ENCODE data around the gene CCR5AS.
A peak's percentile ranks its signal among the peaks of the same experiment; 100 is the strongest.

CCR5AS gene

DNA sequence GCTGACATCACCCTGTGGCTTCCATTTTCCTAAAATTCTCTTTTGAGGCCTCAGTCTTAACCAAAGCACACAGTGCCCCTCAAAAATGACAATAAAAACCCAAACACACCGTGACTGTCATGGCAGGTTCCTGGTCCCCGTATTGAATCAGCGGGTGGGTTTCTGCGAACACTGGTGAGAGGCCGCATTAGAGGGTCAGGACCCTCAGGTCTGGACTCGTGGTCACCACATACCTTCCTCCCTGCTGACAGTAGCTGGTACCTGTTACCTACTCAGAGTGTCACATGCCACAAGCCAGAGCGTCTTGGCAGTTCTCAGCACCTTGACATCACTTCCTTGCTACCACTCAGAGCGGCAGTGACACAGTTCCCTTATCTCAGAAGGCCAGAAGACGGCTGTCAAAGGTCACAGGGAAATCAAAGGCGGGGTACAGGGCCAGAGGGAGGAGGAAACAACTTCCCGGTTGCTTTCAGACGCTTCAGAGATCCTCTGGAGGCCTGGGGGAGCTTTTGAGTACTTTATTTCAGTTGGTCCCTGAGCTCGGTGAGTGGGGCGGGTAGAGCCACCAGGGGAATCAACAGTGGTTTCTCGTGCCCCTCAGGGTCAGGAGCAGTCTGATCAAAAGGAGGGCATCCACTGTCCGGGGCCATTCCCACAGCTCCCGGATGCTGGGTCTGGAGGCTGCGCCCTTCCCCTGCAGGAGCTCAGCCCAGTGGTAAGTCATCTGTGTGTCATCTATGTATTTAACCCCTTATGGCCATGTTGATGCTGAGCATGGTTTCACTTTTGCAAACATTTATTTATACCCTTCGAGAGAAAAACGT is at the start of gene CCR5AS, which contains the start of gene CCRL2:
Gene CCR5AS (minus strand): TSS at position 279 of the 824 bp plus-strand sequence.
Gene CCRL2 (plus strand): TSS at position 472 of the 824 bp plus-strand sequence. CDS start 821 bp downstream, outside the sequence.
- Histone ChIP-seq H3K4me1 (ENCODE audit: low read length) (peaks cover 24% of the 10 kb centered on the region), H2AFZ (ENCODE audit: low read depth, low read length) (peak within 1 kb of the TSS; percentile 86), H3K79me2 (ENCODE audit: low read length) (no peaks in the 10 kb centered on the region), H3K27me3 (ENCODE audit: low read depth, low read length) (peaks cover 14% of the 10 kb centered on the region; the same call in 1 of the 2 replicates), H3K36me3 (replicated peaks; ENCODE audit: low read depth, low read length) (no peaks in the 10 kb centered on the region), H3K27ac (ENCODE audit: low read length) (no peak within 1 kb of the TSS), H3K4me3 (ENCODE audit: low read length) (peak within 1 kb of the TSS; percentile 58), H3K9me3 (ENCODE audit: insufficient read depth, low read length) (no peaks in the 10 kb centered on the region), H3K9ac (ENCODE audit: low read length) (peak within 1 kb of the TSS; percentile 12; the same call in 1 of the 2 replicates), H3K4me2 (ENCODE audit: low read length) (peak within 1 kb of the TSS; percentile 56), H4K20me1 (ENCODE audit: insufficient read depth, low read length) (no peaks in the 10 kb centered on the region)
- no peak for TF ChIP-seq EZH2phosphoT487 (IDR thresholded peaks at IDR 0.05; ENCODE audit: low read depth)
- TF ChIP-seq CTCF (IDR thresholded peaks at IDR 0.05; ENCODE audit: low read depth, low read length): no peak

DNA sequence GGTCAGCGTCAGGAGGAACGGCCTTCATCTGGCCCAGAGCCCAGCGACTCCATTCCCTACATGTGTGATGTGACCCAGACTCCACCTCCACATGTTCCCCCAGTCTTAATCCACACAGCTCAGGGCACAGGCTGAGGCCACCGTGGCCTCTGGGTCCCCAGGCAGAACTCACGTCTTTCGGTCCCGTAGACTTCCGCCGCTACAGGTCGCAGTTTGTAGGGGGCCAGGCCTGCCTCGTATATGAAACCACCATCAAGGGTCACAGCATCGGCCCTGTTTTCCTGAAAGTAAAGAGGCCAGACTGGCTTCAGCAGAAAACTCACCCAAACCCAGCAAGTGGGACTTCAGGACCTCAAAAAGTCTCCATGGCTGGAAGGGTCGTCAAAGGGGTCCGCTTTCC is 49.3 kb upstream of the CCR5AS start:
- Histone ChIP-seq H3K79me2 (ENCODE audit: low read length) (no peaks in the 10 kb centered on the region), H3K9ac (ENCODE audit: low read length) (no peak overlapping the region), H3K36me3 (replicated peaks; ENCODE audit: low read depth, low read length) (no peaks in the 10 kb centered on the region), H3K27ac (ENCODE audit: low read length) (no peak overlapping the region), H2AFZ (ENCODE audit: low read depth, low read length) (no peak overlapping the region), H3K9me3 (ENCODE audit: insufficient read depth, low read length) (no peaks in the 10 kb centered on the region), H3K27me3 (ENCODE audit: low read depth, low read length) (peaks cover 69% of the 10 kb centered on the region), H3K4me3 (ENCODE audit: low read length) (no peak overlapping the region), H4K20me1 (ENCODE audit: insufficient read depth, low read length) (no peaks in the 10 kb centered on the region), H3K4me2 (ENCODE audit: low read length) (no peak overlapping the region), H3K4me1 (ENCODE audit: low read length) (no peaks in the 10 kb centered on the region)
- TF ChIP-seq EZH2phosphoT487 (IDR thresholded peaks at IDR 0.05; ENCODE audit: low read depth): no peak
- no peak for TF ChIP-seq CTCF (IDR thresholded peaks at IDR 0.05; ENCODE audit: low read depth, low read length)

GRCh38 chr3:46455231-46456115 is 48.6 kb upstream of the CCR5AS start:
- H2AFZ ChIP-seq (ENCODE audit: low read depth, low read length): no peak overlapping the region
- peaks cover 69% of the 10 kb centered on the region for H3K27me3 ChIP-seq (ENCODE audit: low read depth, low read length)
- no peaks in the 10 kb centered on the region for H3K79me2 ChIP-seq (ENCODE audit: low read length)
- no peak overlapping the region for H3K4me3 ChIP-seq (ENCODE audit: low read length)
- TF ChIP-seq CTCF (IDR thresholded peaks at IDR 0.05; ENCODE audit: low read depth, low read length): no peak
- TF ChIP-seq EZH2phosphoT487 (IDR thresholded peaks at IDR 0.05; ENCODE audit: low read depth): no peak
- no peaks in the 10 kb centered on the region for H3K4me1 ChIP-seq (ENCODE audit: low read length)
- no peak overlapping the region for H3K9ac ChIP-seq (ENCODE audit: low read length)
- H3K4me2 ChIP-seq (ENCODE audit: low read length): no peak overlapping the region
- no peaks in the 10 kb centered on the region for H4K20me1 ChIP-seq (ENCODE audit: insufficient read depth, low read length)
- no peaks in the 10 kb centered on the region for H3K9me3 ChIP-seq (ENCODE audit: insufficient read depth, low read length)
- H3K27ac ChIP-seq (ENCODE audit: low read length): no peak overlapping the region
- H3K36me3 ChIP-seq (replicated peaks; ENCODE audit: low read depth, low read length): no peaks in the 10 kb centered on the region

- TF ChIP-seq EZH2phosphoT487 (IDR thresholded peaks at IDR 0.05; ENCODE audit: low read depth): no peak
- no peak for TF ChIP-seq CTCF (IDR thresholded peaks at IDR 0.05; ENCODE audit: low read depth, low read length)
- Histone ChIP-seq H3K4me1 (ENCODE audit: low read length) (no peaks in the 10 kb centered on the region), H3K27me3 (ENCODE audit: low read depth, low read length) (peaks cover 66% of the 10 kb centered on the region), H3K79me2 (ENCODE audit: low read length) (no peaks in the 10 kb centered on the region), H2AFZ (ENCODE audit: low read depth, low read length) (no peak overlapping the region), H3K36me3 (replicated peaks; ENCODE audit: low read depth, low read length) (no peaks in the 10 kb centered on the region), H3K9ac (ENCODE audit: low read length) (no peak overlapping the region), H3K4me3 (ENCODE audit: low read length) (no peak overlapping the region), H3K27ac (ENCODE audit: low read length) (no peak overlapping the region), H3K9me3 (ENCODE audit: insufficient read depth, low read length) (no peaks in the 10 kb centered on the region), H4K20me1 (ENCODE audit: insufficient read depth, low read length) (no peaks in the 10 kb centered on the region), H3K4me2 (ENCODE audit: low read length) (no peak overlapping the region)
Observed at GRCh38 chr3:46454606-46455005, 47.7 kb upstream of the CCR5AS start.

Data from OCI-LY3 (cell line).